Raji (cell line): ENCODE measurements around the gene COX7A2.

ENCODE experiments used
- POLR2A ChIP-seq: IDR thresholded peaks from 2 replicates; pipeline ENCODE4 v1.6.1; 2011; ENCODE audit warnings: low read depth, low read length, control low read depth; ENCODE audit not compliant: insufficient read depth

COX7A2 gene

DNA sequence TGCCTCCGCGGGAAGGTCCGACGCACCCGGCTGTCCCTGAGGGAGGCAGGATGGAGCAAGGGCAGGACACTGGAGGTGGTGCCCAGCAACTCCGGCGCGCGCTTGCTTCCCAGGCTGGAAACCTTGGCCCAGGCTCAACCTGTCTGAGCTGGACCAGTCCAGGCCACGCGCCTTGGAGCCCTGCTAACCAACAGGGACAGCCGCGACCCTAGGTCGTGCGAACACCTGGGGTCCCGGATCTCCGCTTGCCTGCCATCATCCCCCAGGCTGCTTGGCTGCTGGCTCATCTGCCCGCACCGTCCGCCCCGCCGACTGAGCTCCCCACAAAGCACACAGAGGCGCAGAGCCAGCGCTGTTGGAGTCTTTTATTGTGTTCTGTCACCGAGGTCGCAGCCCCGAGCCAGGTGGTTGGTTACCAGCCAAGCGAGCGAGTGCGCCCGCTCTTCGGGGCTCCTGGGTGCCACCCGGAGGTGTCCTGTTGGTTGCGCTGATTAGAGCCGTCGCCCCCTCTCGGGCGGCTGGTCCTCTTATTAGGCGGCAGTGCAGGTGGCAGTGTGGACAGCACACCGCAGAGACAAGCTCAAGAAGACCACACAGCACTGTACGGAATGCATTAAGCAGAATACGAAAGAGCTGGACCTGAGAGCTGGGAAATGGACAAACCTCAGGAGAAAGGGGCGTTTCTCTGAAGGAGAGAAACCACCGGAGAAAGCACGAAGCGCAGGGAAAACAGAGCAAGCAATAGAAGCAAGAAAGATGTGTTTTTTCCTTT lies 41.5 kb downstream of the COX7A2 start:
- no peak for TF ChIP-seq POLR2A

DNA sequence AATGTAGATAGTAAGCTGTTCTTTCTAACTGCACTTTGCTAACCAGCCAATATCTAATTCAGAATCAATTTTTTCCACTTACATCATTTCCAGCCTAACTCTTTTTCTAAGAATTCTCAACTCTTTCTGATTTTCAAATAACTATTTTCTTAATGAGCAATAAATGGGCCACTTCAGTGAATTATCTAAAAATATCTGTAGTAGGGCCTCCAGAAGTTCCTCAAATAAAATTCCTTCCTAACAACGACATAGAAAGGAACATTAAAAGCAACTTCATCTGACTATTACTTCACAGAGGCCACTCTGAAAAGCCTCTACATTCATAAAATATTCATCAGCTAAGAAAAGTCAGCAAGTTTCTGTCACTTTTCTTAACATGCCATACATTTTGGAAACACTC lies 42.6 kb downstream of the COX7A2 start:
- TF ChIP-seq POLR2A, result no peak

DNA sequence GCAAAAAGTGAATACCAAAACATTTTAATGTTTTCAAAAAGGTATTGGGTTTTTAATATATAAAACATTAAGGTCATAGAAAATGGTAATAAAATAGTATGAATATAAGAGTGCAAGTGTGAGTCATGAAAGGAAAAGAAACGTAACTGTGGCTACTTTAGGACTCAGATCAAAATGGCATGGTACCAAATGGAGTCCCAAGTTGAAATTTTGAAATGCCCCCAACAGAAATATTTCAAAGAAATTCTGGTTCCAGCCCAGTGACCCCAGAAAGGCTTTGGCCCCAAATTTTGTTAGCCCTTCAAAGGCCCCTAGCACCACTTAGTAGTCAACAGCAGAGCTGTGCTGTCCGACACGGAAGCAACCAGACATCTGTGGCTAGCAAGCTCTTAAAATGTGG lies 43.7 kb downstream of the COX7A2 start:
- no peak for TF ChIP-seq POLR2A

DNA sequence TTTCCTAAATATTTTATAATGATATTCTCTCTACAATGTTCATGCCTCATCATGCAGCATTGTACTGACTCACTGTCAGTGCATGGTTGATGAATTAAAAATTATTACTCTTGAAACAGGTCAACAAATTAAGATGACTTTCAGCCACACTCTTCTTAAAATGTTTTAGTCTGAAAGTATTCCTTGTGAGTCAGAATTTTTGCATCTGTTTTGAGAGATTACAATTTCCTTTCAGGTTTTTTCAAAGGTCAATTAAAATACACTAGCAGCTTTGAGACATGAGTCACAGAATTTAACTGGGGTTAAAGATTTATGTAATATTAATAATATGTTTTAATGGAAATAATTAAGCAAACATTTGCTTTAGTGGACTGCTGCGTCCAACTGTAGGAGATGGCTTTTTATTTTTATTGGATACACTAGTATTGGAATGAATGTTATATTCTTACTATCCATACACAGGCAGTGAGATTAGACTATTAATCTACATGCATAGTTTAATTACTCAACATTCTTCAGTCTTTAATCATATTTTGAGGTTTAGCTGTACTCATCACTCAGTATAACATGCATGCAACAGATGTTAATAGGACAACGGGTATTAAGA lies 47.4 kb downstream of the COX7A2 start:
- no peak for TF ChIP-seq POLR2A

DNA sequence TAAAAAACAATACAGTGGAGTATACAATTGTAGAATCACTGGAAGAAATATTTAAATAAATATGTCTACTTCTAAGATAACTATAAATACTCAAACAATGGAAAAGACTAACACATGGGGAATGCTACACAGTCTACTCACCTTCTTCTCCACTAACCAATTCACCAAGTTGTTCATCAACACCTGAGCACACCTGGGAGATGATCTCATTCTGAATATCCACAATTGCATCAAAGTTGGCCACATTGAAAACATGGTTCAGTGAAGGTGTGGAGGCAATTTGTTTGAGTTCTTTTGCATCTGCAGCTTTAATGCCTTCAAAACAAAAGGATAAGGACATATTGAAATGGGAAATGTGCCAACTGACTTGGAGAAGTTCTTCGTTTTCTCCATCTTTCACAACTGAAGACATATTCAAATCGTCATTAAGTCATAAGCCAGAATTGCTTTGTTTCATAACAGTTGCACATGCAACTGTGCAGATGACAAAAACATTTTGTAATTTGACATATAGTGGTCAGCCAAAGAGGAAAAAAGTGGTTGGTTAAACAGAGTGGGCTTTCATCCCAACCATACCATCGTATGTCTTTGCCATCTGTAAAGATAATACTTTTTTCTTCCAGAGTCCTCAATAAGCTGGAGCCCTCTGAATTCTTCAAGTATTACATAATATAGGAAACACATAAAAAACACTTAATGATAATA lies 55.2 kb downstream of the COX7A2 start:
- TF ChIP-seq POLR2A, result no peak
